Right cardiac atrium (tissue), 5 donors: ENCODE measurements around the gene INHBE. TPM values are rescaled to one million over a fixed set of nuclear protein-coding genes. Genes with fewer than 3 reads are reported as not detected.
"Not testable (repeated sequence)": the region's sequence is repeated elsewhere in the genome, so short reads cannot be mapped to it uniquely, and the experiment has no call there.

Experiments used
- ATAC-seq, 2 donors: fragments of 200-7000 bp; cut with Tn5 transposase; one replicate each; pipeline versions ENCODE4 v1.8.0 to v1.9.1; 2020; ENCODE audit warnings: moderate library complexity in 2 of 2, mild to moderate bottlenecking in 1 of 2
- DNase-seq, 3 donors: peaks; one replicate each; pipeline ENCODE4 v3.0.0-alpha.2; 2020
- H3K27ac ChIP-seq: one replicate; pipeline ENCODE4 v1.5.1; 2013; ENCODE audit warnings: mild to moderate bottlenecking, low read length, control low read depth, moderate library complexity
- H3K27me3 ChIP-seq: one replicate; pipeline ENCODE4 v1.6.1; 2013; ENCODE audit not compliant: control insufficient read depth, insufficient read depth
- H3K4me1 ChIP-seq: one replicate; pipeline ENCODE4 v1.6.1; 2013; ENCODE audit warnings: low read length; ENCODE audit not compliant: control insufficient read depth, insufficient read depth
- H3K4me3 ChIP-seq: one replicate; pipeline ENCODE4 v1.5.1; 2013; ENCODE audit warnings: low read length, control low read depth
- H3K9me3 ChIP-seq: one replicate; pipeline ENCODE4 v1.6.1; 2013; ENCODE audit warnings: low read length; ENCODE audit not compliant: control insufficient read depth
- WGBS: extraction: QIAGEN DNeasy Blood & Tissue Kit; methylation state at CpG from one replicate; pipeline ENCODE4 v1.1.7; 2013; 5-methylcytosine and 5-hydroxymethylcytosine counted together
- intact Hi-C, 4 donors: fragments of 100-400 bp; cut with DNase I; formaldehyde crosslinking; loops; one replicate each; pipeline versions ENCODE4 v1.11.0 to v1.14.0; 2022 to 2023
- polyA plus RNA-seq: library from polyadenylated mRNA; stranded (reverse); fragments of 200-250 nt; gene quantifications from one replicate; pipeline ENCODE4 v1.2.3, GENCODE V29; 2013
- total RNA-seq, 4 donors: library from RNA; stranded (reverse); fragmentation: NEBNext Ultra II Directional; extraction: Animal tissue kit (Norgen Biotek cat#: 25700); gene quantifications; one replicate each; pipeline ENCODE4 v1.2.1, GENCODE V29; 2021
- donor health status: healthy with polysubstance abuse.
- donor health status: DM: no; HTN: yes; CAD: no.
- donor health status: DM: no; HTN: no; CAD: no.
- donor health status: DM: no; HTN: yes; CAD: no; lungs with severe emphysema.
- donor health status: DM: yes; HTN: yes; CAD: no.

Gene INHBE
- total and polyA plus RNA-seq, 5 donors, result not detected

DNA sequence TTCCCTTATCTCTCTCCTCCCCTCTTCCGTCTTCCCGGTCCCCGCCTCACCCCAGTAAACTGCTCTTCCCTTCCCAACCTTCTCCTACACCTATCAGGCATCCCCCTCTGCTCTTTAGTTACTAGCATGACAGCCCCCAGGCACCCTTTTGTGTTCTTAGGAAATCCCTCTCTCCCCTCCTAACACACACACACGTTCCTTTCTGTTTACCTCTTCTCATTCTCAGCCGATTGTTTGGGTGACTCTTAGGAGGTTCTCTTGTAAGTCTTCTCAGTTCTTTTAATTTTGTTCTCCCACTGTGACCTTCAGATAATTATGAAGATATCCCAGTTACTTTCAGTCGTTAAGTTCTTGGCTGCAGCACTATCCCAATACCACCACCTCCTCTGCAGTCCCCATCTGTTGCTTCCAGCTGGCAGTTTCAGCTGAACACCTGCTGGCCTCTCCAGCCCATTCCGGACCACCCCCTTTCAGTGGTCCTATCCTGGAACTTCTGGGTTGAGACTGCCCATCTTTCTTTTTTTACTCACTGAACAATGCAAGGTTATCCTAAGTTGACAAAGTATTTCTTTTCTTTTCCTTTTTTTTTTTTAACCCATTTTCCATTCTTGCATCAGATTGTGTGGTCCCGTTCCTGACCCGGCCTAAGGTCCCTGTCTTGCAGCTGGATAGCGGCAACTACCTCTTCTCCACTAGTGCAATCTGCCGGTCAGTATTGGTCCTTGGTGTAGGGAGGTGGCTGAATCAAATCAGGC is 33.5 kb downstream of the INHBE start:
- Histone ChIP-seq H3K9me3 (no peaks in the 10 kb centered on the region), H3K4me1 (peaks cover 5% of the 10 kb centered on the region), H3K27me3 (no peaks in the 10 kb centered on the region), H3K27ac (no peak overlapping the region), H3K4me3 (peak overlapping the region; percentile 90)
- intact Hi-C loops, result no loop called here
- DNase-seq, result no peak
- no peak for ATAC-seq
- WGBS, result 32% methylated on average over 11 of the region's 11 CpGs

GRCh38 chr12:57489157-57489641 is 34.1 kb downstream of the INHBE start:
- ATAC-seq (no peak), DNase-seq (no peak)
- H3K27me3 ChIP-seq, result no peaks in the 10 kb centered on the region
- no peak overlapping the region for H3K27ac ChIP-seq
- H3K9me3 ChIP-seq, result no peaks in the 10 kb centered on the region
- H3K4me1 ChIP-seq, result peaks cover 5% of the 10 kb centered on the region
- intact Hi-C loops, result no loop called here
- WGBS, result 90% methylated on average over 5 of the region's 5 CpGs
- no peak overlapping the region for H3K4me3 ChIP-seq

DNA sequence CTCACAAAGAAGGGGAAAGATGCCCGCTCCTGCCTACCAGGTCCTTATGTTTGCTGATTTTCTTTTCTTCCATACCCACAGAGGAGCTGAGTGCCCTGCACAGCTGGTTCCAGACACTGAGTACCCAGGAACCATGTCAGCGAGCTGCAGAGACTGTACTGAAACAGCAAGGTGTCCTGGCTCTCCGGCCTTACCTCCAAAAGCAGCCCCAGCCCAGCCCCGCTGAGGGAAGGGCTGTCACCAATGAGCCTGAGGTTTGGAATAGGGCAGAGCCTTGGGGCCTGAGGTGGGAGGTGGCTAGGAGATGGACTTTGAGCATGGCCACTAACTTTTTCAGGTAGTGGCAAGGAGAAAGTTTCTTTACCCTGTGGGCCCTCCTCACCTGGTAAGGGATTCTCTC is 35.0 kb downstream of the INHBE start:
- ATAC-seq (no peak), DNase-seq (no peak)
- Histone ChIP-seq H3K4me3 (no peak overlapping the region), H3K9me3 (no peaks in the 10 kb centered on the region), H3K4me1 (peaks cover 5% of the 10 kb centered on the region), H3K27me3 (no peaks in the 10 kb centered on the region), H3K27ac (no peak overlapping the region)
- intact Hi-C loops, result no loop called here
- WGBS, result 97% methylated on average over 4 of the region's 4 CpGs

DNA sequence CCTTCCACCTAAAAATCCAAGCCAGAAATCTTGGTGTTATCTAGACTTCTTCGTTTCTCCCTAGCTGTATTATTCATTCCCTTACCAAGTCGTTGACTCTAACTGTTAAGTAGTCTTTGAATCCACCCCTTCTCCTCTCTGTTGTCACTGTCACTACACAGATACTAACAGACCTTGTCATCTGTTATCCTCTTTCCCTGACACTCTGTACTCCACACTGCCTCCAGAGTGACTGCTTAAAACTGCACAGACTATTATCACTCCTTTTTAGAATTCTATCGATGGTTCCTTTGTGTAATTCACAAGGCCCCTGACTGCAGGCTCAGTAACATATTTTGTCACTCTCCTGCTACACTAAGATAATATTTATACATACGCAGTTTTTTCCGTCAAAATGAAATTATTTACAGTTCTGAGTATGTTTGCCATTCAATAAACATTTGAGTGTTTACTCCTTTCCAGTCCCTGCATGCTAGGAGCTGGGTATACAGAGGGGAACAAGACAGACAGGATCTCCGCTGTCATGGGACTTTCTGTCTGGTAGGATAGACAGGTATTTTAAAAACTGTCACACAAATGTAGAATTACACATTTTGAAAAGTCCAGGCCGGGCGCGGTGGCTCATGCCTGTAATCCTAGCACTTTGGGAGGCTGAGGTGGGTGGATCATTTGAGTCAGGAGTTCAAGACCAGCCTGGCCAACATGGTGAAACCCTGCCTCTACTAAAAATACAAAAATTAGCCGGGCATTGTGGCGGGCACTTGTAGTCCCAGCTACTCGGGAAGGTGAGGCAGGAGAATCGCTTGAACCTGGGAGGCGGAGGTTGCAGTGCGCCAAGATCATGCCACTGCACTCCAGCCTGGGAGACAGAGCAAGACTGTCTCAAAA is 36.5 kb downstream of the INHBE start:
- Histone ChIP-seq H3K4me3 (no peak overlapping the region), H3K27me3 (no peaks in the 10 kb centered on the region), H3K4me1 (peaks cover 5% of the 10 kb centered on the region), H3K9me3 (no peaks in the 10 kb centered on the region), H3K27ac (no peak overlapping the region)
- intact Hi-C loops, result no loop called here
- 91% methylated on average over 15 of the region's 15 CpGs for WGBS
- no peak for ATAC-seq
- no peak for DNase-seq

- ATAC-seq, H3K4me1 ChIP-seq, H3K4me3 ChIP-seq, intact Hi-C loops, DNase-seq, H3K27ac ChIP-seq, H3K27me3 ChIP-seq, H3K9me3 ChIP-seq: not testable (repeated sequence)
- 97% methylated on average over 45 of the region's 48 CpGs for WGBS
Measured at GRCh38 chr12:57495051-57495701, 40.1 kb downstream of the INHBE start.

DNA sequence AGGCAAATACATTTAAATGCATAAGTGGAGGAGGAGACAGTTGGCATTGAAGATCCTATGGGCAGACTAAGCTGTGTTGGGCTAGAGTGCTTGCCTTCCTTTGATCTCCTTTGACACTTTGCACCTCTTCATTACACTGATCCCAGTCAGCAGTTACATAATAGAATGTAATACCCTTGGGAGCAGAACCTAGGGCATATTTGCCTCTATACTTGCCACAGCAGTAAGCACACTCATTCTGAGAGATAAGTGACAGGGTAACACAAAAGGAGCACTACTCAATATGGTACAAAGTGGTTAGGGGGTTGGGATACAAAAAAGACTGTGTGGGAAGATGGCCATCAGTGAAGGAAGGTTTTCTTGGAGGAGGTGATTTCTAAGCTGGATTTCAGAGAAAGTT is 41.7 kb downstream of the INHBE start:
- Histone ChIP-seq H3K4me3 (no peak overlapping the region), H3K4me1 (no peaks in the 10 kb centered on the region), H3K27me3 (no peaks in the 10 kb centered on the region), H3K27ac (no peak overlapping the region), H3K9me3 (no peaks in the 10 kb centered on the region)
- DNase-seq (no peak), ATAC-seq (no peak)
- intact Hi-C loops, result no loop called here

DNA sequence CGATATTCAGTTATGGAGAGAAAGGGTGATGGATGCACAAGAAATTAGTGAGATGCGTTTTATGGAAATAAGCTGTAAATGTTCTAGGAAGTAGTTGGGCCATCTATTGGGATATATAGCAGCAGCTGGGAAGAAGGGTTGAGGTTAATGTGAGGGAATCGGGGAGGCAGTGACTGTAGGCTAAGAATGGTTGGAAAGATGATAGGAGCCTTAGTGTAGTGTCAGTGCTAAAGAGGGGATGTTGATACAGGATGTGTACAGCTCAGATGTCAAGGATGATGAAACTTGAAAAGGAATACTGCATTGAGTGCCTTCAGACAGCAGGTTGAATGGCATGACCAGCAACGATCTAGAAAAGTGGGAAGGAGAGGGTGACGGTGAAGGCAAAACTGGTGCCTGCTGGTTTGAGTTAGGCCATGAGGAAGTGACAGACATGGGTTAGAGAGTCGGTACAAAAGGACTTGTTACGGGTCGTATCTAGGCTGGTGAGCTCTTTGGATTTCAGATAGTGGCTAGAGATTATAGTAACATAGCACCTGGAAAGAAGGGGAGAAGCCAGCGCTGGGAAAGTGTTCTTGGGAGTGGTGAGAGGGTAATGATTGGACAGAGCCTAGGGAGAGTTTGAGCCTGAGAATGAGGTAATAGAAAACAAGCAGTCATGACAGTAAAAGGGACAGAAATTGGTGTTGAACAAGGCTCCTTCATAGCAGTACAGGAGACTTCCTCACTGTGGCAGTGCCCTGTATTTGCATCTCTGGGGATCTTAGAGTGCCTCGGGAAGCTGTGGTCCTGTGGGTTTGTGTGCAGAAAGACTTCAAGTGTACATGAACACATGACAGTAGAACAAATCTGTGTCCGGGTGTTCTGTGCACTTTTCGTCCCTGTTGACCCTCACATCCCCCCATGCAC is 42.4 kb downstream of the INHBE start:
- no peaks in the 10 kb centered on the region for H3K4me1 ChIP-seq
- WGBS, result 94% methylated on average over 12 of the region's 12 CpGs
- intact Hi-C loops, result no loop called here
- H3K9me3 ChIP-seq, result no peaks in the 10 kb centered on the region
- DNase-seq (no peak), ATAC-seq (no peak)
- no peak overlapping the region for H3K27ac ChIP-seq
- no peaks in the 10 kb centered on the region for H3K27me3 ChIP-seq
- no peak overlapping the region for H3K4me3 ChIP-seq

- 86% methylated on average over 9 of the region's 9 CpGs for WGBS
- ATAC-seq, result peak in 1 of 2 donors; percentile 40
Measured at GRCh38 chr12:57498132-57498502, 43.0 kb downstream of the INHBE start.

DNA sequence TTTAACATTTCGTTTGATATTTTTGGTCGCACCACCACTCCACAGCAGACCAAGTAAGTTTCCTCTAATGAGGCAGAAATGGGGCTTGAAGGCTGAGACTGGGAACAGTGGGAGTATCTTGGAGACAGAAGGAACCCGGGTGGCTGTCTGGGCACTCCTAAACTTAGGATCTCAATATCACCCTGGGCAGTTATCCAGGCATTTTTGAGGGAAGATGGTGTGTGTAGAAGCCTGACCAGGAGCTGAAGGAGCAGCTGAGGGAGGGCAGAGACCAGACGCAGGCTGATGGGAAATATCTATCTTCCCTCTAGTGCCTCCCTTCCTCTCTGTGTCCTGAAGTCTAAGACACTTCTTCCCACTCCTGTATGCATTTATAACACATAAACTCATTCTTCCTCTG is 43.5 kb downstream of the INHBE start:
- 96% methylated on average over 4 of the region's 4 CpGs for WGBS
- no peak overlapping the region for H3K4me3 ChIP-seq
- intact Hi-C loops, result no loop called here
- no peaks in the 10 kb centered on the region for H3K9me3 ChIP-seq
- no peak overlapping the region for H3K27ac ChIP-seq
- DNase-seq (no peak), ATAC-seq (no peak)
- H3K4me1 ChIP-seq, result no peaks in the 10 kb centered on the region
- no peaks in the 10 kb centered on the region for H3K27me3 ChIP-seq

More at GRCh38 chr12:57498132-57498502, 43.0 kb downstream of the INHBE start:
- Histone ChIP-seq H3K9me3 (no peaks in the 10 kb centered on the region), H3K4me1 (no peaks in the 10 kb centered on the region), H3K27me3 (no peaks in the 10 kb centered on the region), H3K27ac (no peak overlapping the region), H3K4me3 (no peak overlapping the region)
- peak in 1 of 3 donors; percentile 38 for DNase-seq
- intact Hi-C loops, result no loop called here

- no peaks in the 10 kb centered on the region for H3K27me3 ChIP-seq
- no peaks in the 10 kb centered on the region for H3K4me1 ChIP-seq
- intact Hi-C loops, result no loop called here
- 96% methylated on average over 11 of the region's 11 CpGs for WGBS
- no peaks in the 10 kb centered on the region for H3K9me3 ChIP-seq
- no peak overlapping the region for H3K27ac ChIP-seq
- ATAC-seq (no peak), DNase-seq (no peak)
- no peak overlapping the region for H3K4me3 ChIP-seq
Measured at GRCh38 chr12:57500213-57500612, 45.1 kb downstream of the INHBE start.
